Midbrain (tissue), 1 donor: ENCODE results near the gene SRBD1.
"Not testable (repeated sequence)": the region's sequence is repeated elsewhere in the genome, so short reads cannot be mapped to it uniquely, and the experiment has no call there.

Experiments
- DNase-seq: peaks from one replicate; lab custom pipeline; 2025; lab: John Stamatoyannopoulos, UW

Gene SRBD1

GRCh38 chr2:45426025-45426424 is 185.0 kb downstream of the SRBD1 start:
- DNase-seq: not testable (repeated sequence)

GRCh38 chr2:45422921-45423320 is 188.1 kb downstream of the SRBD1 start:
- DNase-seq: no peak

- DNase-seq: no peak
These were observed 192.5 kb downstream of the SRBD1 start for GRCh38 chr2:45418532-45418931.

GRCh38 chr2:45415534-45416123 is 195.4 kb downstream of the SRBD1 start:
- no peak for DNase-seq

- no peak for DNase-seq
These were observed 198.2 kb downstream of the SRBD1 start for GRCh38 chr2:45412754-45413379.

- DNase-seq: no peak
These were observed 201.4 kb downstream of the SRBD1 start for GRCh38 chr2:45409677-45410076.

- no peak for DNase-seq
These were observed 204.4 kb downstream of the SRBD1 start for GRCh38 chr2:45406621-45407020.

- DNase-seq: no peak
These were observed 206.2 kb downstream of the SRBD1 start for GRCh38 chr2:45404807-45405297.

GRCh38 chr2:45403036-45403435 is 208.0 kb downstream of the SRBD1 start:
- DNase-seq: no peak

GRCh38 chr2:45401431-45401922 is 209.6 kb downstream of the SRBD1 start:
- DNase-seq: no peak

- DNase-seq: no peak
These were observed 211.9 kb downstream of the SRBD1 start for GRCh38 chr2:45399040-45399784.

- no peak for DNase-seq
These were observed 213.8 kb downstream of the SRBD1 start for GRCh38 chr2:45397292-45397691.

GRCh38 chr2:45396671-45397070 is 214.4 kb downstream of the SRBD1 start:
- no peak for DNase-seq

- no peak for DNase-seq
These were observed 216.2 kb downstream of the SRBD1 start for GRCh38 chr2:45394842-45395241.

GRCh38 chr2:45394216-45394615 is 216.9 kb downstream of the SRBD1 start:
- DNase-seq: no peak

GRCh38 chr2:45391866-45392265 is 219.2 kb downstream of the SRBD1 start:
- DNase-seq: no peak

- DNase-seq: no peak
These were observed 220.2 kb downstream of the SRBD1 start for GRCh38 chr2:45390861-45391260.

GRCh38 chr2:45390441-45390840 is 220.6 kb downstream of the SRBD1 start:
- DNase-seq: no peak

GRCh38 chr2:45388541-45389100 is 222.4 kb downstream of the SRBD1 start:
- DNase-seq: no peak

GRCh38 chr2:45382744-45383143 is 228.3 kb downstream of the SRBD1 start:
- no peak for DNase-seq

- DNase-seq: no peak
These were observed 230.8 kb downstream of the SRBD1 start for GRCh38 chr2:45380131-45380836.
